ENCODE results near the gene DOCK3.

DNA sequence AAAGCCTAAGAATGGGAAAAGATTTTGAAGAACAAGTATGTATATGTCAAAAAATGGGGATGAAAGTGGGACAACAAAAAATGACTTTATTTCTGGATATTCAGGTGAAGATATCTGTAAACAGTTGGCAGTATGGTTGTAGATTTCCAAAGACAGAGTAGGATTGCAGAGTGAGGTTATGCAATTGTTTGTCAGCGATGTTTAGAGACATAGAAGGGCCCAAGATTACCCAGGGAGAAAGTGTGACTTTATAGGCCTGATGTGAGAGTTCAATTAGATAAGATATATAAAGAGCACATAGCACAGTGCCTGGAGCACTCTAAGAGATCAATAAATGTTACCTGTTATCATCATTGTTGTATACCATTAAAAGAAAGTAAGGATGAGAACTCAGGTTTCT is 319.8 kb downstream of the DOCK3 start:
- TF ChIP-seq, protein P1, sequence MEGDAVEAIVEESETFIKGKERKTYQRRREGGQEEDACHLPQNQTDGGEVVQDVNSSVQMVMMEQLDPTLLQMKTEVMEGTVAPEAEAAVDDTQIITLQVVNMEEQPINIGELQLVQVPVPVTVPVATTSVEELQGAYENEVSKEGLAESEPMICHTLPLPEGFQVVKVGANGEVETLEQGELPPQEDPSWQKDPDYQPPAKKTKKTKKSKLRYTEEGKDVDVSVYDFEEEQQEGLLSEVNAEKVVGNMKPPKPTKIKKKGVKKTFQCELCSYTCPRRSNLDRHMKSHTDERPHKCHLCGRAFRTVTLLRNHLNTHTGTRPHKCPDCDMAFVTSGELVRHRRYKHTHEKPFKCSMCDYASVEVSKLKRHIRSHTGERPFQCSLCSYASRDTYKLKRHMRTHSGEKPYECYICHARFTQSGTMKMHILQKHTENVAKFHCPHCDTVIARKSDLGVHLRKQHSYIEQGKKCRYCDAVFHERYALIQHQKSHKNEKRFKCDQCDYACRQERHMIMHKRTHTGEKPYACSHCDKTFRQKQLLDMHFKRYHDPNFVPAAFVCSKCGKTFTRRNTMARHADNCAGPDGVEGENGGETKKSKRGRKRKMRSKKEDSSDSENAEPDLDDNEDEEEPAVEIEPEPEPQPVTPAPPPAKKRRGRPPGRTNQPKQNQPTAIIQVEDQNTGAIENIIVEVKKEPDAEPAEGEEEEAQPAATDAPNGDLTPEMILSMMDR (IDR thresholded peaks at IDR 0.05) = no peak
- TF ChIP-seq EP300 (IDR thresholded peaks at IDR 0.05) (no peak), POLR2A (IDR thresholded peaks at IDR 0.05) (no peak), POLR2AphosphoS5 (IDR thresholded peaks at IDR 0.05) (no peak)

Measured in gastroesophageal sphincter (tissue), 3 donors.